Ishikawa (cell line): ENCODE measurements around the gene TCF15.

Source experiments
- CEBPB ChIP-seq: IDR thresholded peaks from 2 replicates; pipeline ENCODE4 v1.6.1; 2012
- CREB1 ChIP-seq: IDR thresholded peaks from 2 replicates; pipeline ENCODE4 v1.6.1; 2012; ENCODE audit warnings: low read depth

DNA sequence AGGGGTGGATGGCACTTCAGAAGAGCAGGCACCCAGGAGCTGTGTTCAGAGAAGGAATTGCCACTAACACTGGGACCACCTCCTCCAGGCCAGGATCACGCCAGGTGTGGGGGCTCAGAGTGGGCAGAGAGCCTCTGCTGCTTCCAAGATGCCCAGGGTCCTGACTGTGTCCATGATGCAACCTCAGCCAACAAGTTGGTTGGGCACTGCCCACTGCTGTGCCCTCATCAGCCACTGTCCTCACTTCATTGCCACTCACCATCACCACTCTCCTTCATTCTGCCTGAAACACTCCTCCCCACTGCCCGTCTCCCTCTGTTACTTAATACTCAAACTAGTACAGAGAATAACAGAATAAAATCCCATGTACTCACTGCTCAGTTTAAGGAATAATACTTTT lies 16.5 kb upstream of the TCF15 start:
- TF ChIP-seq CEBPB (no peak), CREB1 (no peak)
